K562 (cell line): ENCODE data around the gene HPDL. TPM values are rescaled to one million over a fixed set of nuclear protein-coding genes. Genes with fewer than 3 reads are reported as not detected.

Source experiments
- BDP1 ChIP-seq: IDR thresholded peaks from 3 replicates; pipeline ENCODE4 v1.6.1; 2011; ENCODE audit not compliant: insufficient read length, insufficient read depth
- CREM ChIP-seq: IDR thresholded peaks from 2 replicates; pipeline ENCODE4 v1.6.1; 2014; ENCODE audit warnings: antibody characterized with exemption, low read depth
- FOSL1 ChIP-seq: fragments of 200-800 bp; sonication (Bioruptor generic); conservative IDR thresholded peaks from 2 replicates; pipeline ENCODE4 v1.6.1; 2016; ENCODE audit warnings: missing genetic modification characterization, missing compliant biosample characterization
- MGA ChIP-seq: fragments of 450-650 bp; IDR thresholded peaks from 2 replicates; pipeline ENCODE4 v1.6.1; 2016; ENCODE audit warnings: mild to moderate bottlenecking, moderate library complexity
- NFE2L1 ChIP-seq: fragments of 450-650 bp; IDR thresholded peaks from 2 replicates; pipeline ENCODE4 v1.6.1; 2016; ENCODE audit warnings: missing genetic modification characterization, low read depth, mild to moderate bottlenecking, missing compliant biosample characterization, moderate library complexity, borderline replicate concordance
- RERE ChIP-seq: sonication (generic); formaldehyde crosslinking; IDR thresholded peaks from 2 replicates; pipeline ENCODE4 v1.8.0; 2023; ENCODE audit warnings: missing genetic modification reagents, mild to moderate bottlenecking, borderline replicate concordance
- TCF3 ChIP-seq: sonication (generic); formaldehyde crosslinking; IDR thresholded peaks from 2 replicates; pipeline ENCODE4 v1.4.0; 2020; ENCODE audit warnings: mild to moderate bottlenecking, missing genetic modification reagents
- TCF7L2 ChIP-seq: fragments of 150-350 bp; IDR thresholded peaks from 2 replicates; pipeline ENCODE4 v1.6.1; 2016; ENCODE audit warnings: low read depth, mild to moderate bottlenecking, low read length, moderate library complexity
- ZNF507 ChIP-seq: conservative IDR thresholded peaks from 2 replicates; pipeline ENCODE4 v1.6.1; 2017; ENCODE audit warnings: missing genetic modification characterization, missing compliant biosample characterization
- ZNF76 ChIP-seq: fragments of 250-450 bp; sonication (Bioruptor Pico); IDR thresholded peaks from 2 replicates; pipeline ENCODE4 v1.4.0; 2020; ENCODE audit warnings: mild to moderate bottlenecking, moderate library complexity, borderline replicate concordance
- polyA plus RNA-seq, 8 experiments: library from polyadenylated mRNA; depleted of rRNA in 4 of 8; stranded (reverse) in 5 of 8; unstranded in 3 of 8; fragments of >200 nt; fragmentation: Nextera tagmentation in 2 of 8; fragmentation: Illumina TruSeq in 1 of 8; extraction: Ambion mirVana in 2 of 8; extraction: Trizol in 1 of 8; gene quantifications; 2 replicates each; pipeline versions ENCODE4 v1.2.1 to v1.2.3, GENCODE V29; 2011 to 2014; ENCODE audit warnings: inconsistent platforms in 1 of 8, missing spikeins in 1 of 8
- total RNA-seq, 7 experiments: library from RNA; depleted of rRNA in 6 of 7; stranded (reverse); fragments of >200 nt in 6 of 7; fragmentation: Illumina TruSeq in 2 of 7; extraction: Trizol in 2 of 7; gene quantifications; 2 replicates each; pipeline versions ENCODE4 v1.2.1 to v1.2.3, GENCODE V29; 2011 to 2021; ENCODE audit warnings: low replicate concordance in 1 of 7

HPDL gene
- total and polyA plus RNA-seq, 9 of the 15 experiments (the other 6 are each of a cell fraction or from before 2014, with no cell fraction given) = not detected

- TF ChIP-seq MGA = peak; percentile 96
- TF ChIP-seq ZNF507 (tag) = no peak
- TF ChIP-seq TCF7L2 = no peak
- no peak for TF ChIP-seq BDP1
- peak; percentile 53 for TF ChIP-seq FOSL1
- TF ChIP-seq CREM = peak; percentile 88
- no peak for TF ChIP-seq TCF3
- 0 out of 2 replicates have a peak, but pooled peaks have one; percentile 62 for TF ChIP-seq RERE (CRISPR knock-in tag)
- peak; percentile 7; the same call in 1 of the 2 replicates for TF ChIP-seq ZNF76 (CRISPR knock-in tag)
- TF ChIP-seq NFE2L1 (tag) = no peak
Observed at GRCh38 chr1:45339789-45340558, 13.3 kb downstream of the HPDL start, which contains the start of the genes MUTYH and TOE1 (continued).
